Activated naive CD8-positive, alpha-beta T cell treated with anti-CD3 and anti-CD28 coated beads, Interleukin-2, amount 10 ng/mL, durations not matched to agents 7 days and 5 days (primary cell): ENCODE results near the gene MAN1A1. TPM values are rescaled to one million over a fixed set of nuclear protein-coding genes. Genes with fewer than 3 reads are reported as not detected.

Source experiments
- ATAC-seq: fragments of 150-1000 bp; cut with Tn5 transposase; one replicate; pipeline ENCODE4 v1.10.0; 2021; ENCODE audit warnings: low read depth, moderate library complexity
- POLR2A ChIA-PET: fragments of 350-600 bp; sonication (Branson Sonifier 250); formaldehyde crosslinking; loops from one replicate; lab custom pipeline; 2021; ENCODE audit warnings: antibody characterized with exemption; lab: Charles Lee
- DNase-seq: peaks from one replicate; pipeline ENCODE4 v3.0.0; 2021
- H3K27ac Mint-ChIP-seq: one replicate; pipeline ENCODE4 v1.8.0; 2022; ENCODE audit warnings: mild to moderate bottlenecking, mixed read lengths
- H3K27me3 Mint-ChIP-seq: one replicate; pipeline ENCODE4 v1.8.0; 2022; ENCODE audit warnings: mild to moderate bottlenecking, moderate library complexity, mixed read lengths
- H3K36me3 Mint-ChIP-seq: one replicate; pipeline ENCODE4 v1.8.0; 2021; ENCODE audit warnings: mild to moderate bottlenecking, mixed read lengths
- H3K4me1 Mint-ChIP-seq: one replicate; pipeline ENCODE4 v1.8.0; 2021; ENCODE audit warnings: mixed read lengths
- H3K4me3 Mint-ChIP-seq: one replicate; pipeline ENCODE4 v1.8.0; 2022; ENCODE audit warnings: mild to moderate bottlenecking, moderate library complexity, mixed read lengths
- H3K9me3 Mint-ChIP-seq: one replicate; pipeline ENCODE4 v1.8.0; 2021; ENCODE audit warnings: mixed read lengths
- total RNA-seq, 2 experiments: library from RNA; stranded (reverse); gene quantifications; one replicate each; pipeline ENCODE4 v1.2.3, GENCODE V29; 2021

MAN1A1 gene
- total RNA-seq, 2 experiments from 2014 or later: 19.2 to 19.5 TPM

DNA sequence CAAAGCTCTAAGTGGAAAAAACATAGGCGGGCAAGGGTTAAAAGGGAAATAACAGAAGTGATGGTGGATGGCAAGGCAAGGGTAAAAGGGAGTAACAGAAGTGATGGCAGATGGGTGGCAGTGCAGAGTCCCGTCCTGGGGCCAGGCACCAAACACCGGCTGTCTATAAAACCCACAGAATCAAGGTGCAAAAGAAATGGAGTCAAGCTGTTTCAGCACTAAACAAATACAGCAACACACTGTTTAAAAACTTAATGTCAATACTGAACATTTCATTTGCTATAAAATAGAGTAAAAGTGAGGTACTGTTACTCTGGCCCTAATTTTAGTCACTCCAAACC is 87.6 kb downstream of the MAN1A1 start:
- no peaks in the 10 kb centered on the region for H3K27me3 Mint-ChIP-seq
- peak overlapping the region; percentile 14 for H3K27ac Mint-ChIP-seq
- H3K9me3 Mint-ChIP-seq: peaks cover 11% of the 10 kb centered on the region
- no peak for ATAC-seq
- H3K4me3 Mint-ChIP-seq: no peak overlapping the region
- H3K4me1 Mint-ChIP-seq: peaks cover 13% of the 10 kb centered on the region
- POLR2A ChIA-PET: no interaction called here
- DNase-seq: no peak
- H3K36me3 Mint-ChIP-seq: peaks cover 23% of the 10 kb centered on the region

DNA sequence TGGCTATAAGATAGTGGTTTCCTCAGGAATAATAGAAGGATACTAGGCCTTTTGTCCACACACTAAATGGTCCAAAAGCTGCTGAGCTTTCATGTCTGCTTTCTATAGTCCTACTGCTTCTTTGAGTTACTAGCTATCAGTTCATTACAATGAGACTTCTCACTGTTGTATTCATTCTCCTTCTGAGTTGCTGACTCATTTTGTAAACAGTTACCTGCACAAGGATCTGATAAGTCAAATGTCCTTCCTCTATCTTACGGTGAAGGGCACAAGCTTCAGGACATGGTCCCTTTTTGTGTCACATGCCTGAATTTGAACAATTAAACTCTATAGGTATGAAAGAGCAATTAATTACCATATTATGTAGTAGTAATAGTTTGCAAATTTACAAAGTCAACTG is 90.5 kb downstream of the MAN1A1 start:
- DNase-seq: no peak
- Mint-ChIP-seq H3K27me3 (no peaks in the 10 kb centered on the region), H3K27ac (no peak overlapping the region), H3K4me3 (no peak overlapping the region), H3K4me1 (peaks cover 14% of the 10 kb centered on the region), H3K36me3 (peaks cover 22% of the 10 kb centered on the region), H3K9me3 (peaks cover 11% of the 10 kb centered on the region)
- no peak for ATAC-seq
- POLR2A ChIA-PET: no interaction called here

DNA sequence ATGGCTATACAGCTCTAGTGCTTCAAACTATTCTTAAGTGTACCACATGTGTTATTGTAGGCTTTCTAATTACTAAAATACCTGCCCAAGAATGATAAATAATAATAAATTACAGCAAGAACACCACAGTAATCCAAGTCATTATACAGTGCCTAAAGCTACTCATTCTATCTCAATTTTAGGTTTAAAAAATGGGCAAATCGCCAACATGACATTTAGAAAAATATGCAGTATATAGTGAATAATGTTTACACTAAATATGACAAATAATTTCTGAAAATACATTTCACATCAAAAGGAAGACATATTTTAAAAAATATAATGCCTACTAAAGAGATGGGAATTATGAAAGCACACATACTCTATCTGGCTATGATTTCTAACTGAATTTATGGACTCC is 91.8 kb downstream of the MAN1A1 start:
- DNase-seq: no peak
- H3K27me3 Mint-ChIP-seq: no peaks in the 10 kb centered on the region
- H3K4me3 Mint-ChIP-seq: no peak overlapping the region
- peaks cover 21% of the 10 kb centered on the region for H3K36me3 Mint-ChIP-seq
- POLR2A ChIA-PET: no interaction called here
- peaks cover 14% of the 10 kb centered on the region for H3K4me1 Mint-ChIP-seq
- H3K27ac Mint-ChIP-seq: no peak overlapping the region
- H3K9me3 Mint-ChIP-seq: peaks cover 4% of the 10 kb centered on the region
- no peak for ATAC-seq

DNA sequence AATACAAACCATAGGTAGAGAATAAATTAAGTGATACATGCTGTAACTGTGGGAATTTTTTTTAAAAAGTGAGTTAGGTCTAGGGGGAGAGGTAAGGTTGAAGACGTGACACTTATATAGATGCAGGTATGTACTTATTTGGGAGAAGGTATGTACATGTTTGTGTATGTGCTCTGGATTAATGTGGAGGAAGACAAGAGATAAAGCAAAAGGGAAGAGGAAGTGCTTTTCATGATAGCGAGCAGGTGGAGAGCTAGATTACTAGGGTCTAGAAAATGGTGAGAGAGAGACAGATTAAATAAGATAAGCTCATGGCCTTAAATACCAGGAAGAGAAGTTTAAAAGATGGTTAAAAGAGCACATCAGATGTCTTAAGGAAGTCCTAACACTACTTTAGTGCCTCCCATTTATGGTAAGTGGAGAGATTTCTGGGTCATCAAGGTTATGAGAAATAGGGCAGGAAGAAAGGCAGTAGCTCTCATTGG is 92.5 kb downstream of the MAN1A1 start:
- DNase-seq (no peak), ATAC-seq (no peak)
- Mint-ChIP-seq H3K36me3 (peaks cover 22% of the 10 kb centered on the region), H3K27ac (peak overlapping the region; percentile 1), H3K9me3 (peaks cover 2% of the 10 kb centered on the region), H3K4me1 (peaks cover 14% of the 10 kb centered on the region), H3K27me3 (no peaks in the 10 kb centered on the region), H3K4me3 (no peak overlapping the region)
- POLR2A ChIA-PET: no interaction called here

DNA sequence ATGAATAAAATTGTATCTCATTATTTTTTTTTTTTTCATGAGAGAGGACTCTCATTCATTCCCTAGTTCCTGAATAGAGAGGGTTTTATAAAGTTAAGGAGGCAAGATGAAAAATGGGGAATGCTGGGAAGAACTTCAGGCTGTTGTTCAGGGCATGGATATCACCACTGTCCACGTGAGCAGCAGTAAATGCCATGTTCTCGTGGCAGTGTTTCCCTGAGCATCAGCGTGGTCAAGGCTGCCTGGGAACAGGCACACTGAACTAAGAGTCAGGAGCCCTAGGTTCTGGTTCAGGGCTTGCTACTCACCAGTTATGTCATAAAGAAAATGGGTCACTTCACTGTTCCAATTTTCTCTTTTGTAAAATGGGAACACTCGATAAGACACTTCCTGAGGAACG is 93.2 kb downstream of the MAN1A1 start:
- POLR2A ChIA-PET: no interaction called here
- Mint-ChIP-seq H3K9me3 (no peaks in the 10 kb centered on the region), H3K27me3 (no peaks in the 10 kb centered on the region), H3K36me3 (peaks cover 17% of the 10 kb centered on the region), H3K4me3 (no peak overlapping the region), H3K4me1 (peaks cover 10% of the 10 kb centered on the region), H3K27ac (no peak overlapping the region)
- no peak for DNase-seq
- ATAC-seq: no peak

DNA sequence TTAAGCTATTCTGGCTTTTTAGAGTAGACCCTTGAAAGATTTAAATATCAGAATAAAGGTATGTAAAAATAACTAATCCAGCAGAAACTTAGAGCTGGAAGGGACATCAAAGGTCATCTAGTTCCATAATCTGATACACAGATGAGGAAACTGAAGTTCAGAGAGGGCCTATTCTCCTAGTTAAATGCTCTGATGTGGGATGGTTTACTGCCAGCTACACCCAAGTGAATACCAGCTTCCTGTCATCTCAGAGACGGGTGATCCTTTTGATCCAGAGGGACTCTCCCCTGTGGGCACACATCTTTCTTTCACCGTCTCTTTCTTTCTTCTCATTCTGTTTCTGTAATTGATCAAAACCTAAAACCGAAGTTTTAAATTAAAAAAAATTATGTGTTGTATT is 94.1 kb downstream of the MAN1A1 start:
- Mint-ChIP-seq H3K27ac (no peak overlapping the region), H3K4me1 (peaks cover 10% of the 10 kb centered on the region), H3K4me3 (no peak overlapping the region), H3K36me3 (peaks cover 25% of the 10 kb centered on the region), H3K27me3 (no peaks in the 10 kb centered on the region), H3K9me3 (peaks cover 1% of the 10 kb centered on the region)
- POLR2A ChIA-PET: no interaction called here
- peak; percentile 39 for ATAC-seq
- no peak for DNase-seq

DNA sequence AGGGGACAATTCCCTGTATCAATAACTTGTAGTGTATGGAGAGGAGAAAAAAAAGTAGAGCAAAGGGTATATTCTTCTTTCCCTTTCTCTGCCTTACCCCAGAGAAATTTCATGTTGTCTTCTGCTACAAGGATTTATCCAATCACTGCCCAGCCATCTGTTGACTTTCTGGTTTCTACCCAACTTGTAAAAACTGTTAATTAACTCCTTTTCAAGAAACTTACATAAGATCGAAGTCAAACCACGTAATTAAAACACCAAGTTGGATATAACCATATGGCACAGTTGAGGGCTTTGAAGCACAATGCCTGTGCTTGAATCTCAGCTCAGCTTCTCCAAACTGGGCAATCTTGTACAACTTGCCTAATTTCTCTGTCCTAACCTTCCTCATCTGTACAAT is 99.5 kb downstream of the MAN1A1 start:
- Mint-ChIP-seq H3K27ac (no peak overlapping the region), H3K36me3 (peaks cover 37% of the 10 kb centered on the region), H3K4me3 (no peak overlapping the region), H3K4me1 (no peaks in the 10 kb centered on the region), H3K27me3 (no peaks in the 10 kb centered on the region), H3K9me3 (peaks cover 1% of the 10 kb centered on the region)
- ATAC-seq (no peak), DNase-seq (no peak)
- POLR2A ChIA-PET: no interaction called here

DNA sequence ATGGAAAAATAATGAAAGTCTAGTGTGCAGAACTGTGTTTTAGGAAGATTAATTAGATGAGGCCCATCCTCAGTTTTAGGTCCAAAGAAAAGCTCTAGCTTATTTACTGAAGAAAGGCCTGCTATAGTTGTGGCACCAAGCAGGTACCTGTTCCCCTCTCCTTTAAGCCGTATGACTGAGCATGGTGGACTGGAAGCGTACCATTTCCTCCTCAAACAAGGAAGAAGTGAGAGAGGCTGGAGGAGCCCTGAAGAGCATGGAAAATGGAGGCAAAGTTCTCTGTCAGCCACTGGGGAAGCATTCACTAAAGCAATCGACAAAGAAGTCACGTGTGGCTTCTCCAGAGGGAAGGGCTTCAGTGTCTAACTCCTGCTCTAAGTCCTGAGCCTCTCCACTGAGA is 100.2 kb downstream of the MAN1A1 start:
- no peak overlapping the region for H3K4me3 Mint-ChIP-seq
- peaks cover 1% of the 10 kb centered on the region for H3K4me1 Mint-ChIP-seq
- H3K9me3 Mint-ChIP-seq: peaks cover 1% of the 10 kb centered on the region
- no peak overlapping the region for H3K27ac Mint-ChIP-seq
- DNase-seq (no peak), ATAC-seq (no peak)
- POLR2A ChIA-PET: no interaction called here
- H3K36me3 Mint-ChIP-seq: peaks cover 39% of the 10 kb centered on the region
- no peaks in the 10 kb centered on the region for H3K27me3 Mint-ChIP-seq

DNA sequence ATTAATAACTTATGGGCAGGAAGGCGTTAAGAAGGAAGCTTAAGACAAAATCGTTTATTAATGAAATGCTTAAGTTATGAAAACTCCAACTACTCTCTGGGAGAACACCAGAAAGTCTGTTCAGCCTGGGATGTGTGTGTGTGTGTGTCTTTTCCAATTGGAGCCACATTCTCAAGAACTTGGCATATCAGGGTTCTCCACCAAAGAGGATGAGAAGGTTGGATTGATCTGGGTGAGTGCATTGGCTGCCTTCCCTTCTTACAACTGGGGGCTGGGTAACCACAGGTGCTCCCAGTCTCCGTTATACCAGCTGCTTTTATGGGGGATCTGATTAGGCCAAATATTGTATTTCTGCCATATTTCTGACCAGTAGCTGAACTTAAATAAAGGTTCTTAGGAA is 102.1 kb downstream of the MAN1A1 start:
- no peak overlapping the region for H3K4me3 Mint-ChIP-seq
- peaks cover 1% of the 10 kb centered on the region for H3K4me1 Mint-ChIP-seq
- DNase-seq (no peak), ATAC-seq (no peak)
- peaks cover 33% of the 10 kb centered on the region for H3K36me3 Mint-ChIP-seq
- no peak overlapping the region for H3K27ac Mint-ChIP-seq
- POLR2A ChIA-PET: no interaction called here
- no peaks in the 10 kb centered on the region for H3K27me3 Mint-ChIP-seq
- H3K9me3 Mint-ChIP-seq: peaks cover 1% of the 10 kb centered on the region

DNA sequence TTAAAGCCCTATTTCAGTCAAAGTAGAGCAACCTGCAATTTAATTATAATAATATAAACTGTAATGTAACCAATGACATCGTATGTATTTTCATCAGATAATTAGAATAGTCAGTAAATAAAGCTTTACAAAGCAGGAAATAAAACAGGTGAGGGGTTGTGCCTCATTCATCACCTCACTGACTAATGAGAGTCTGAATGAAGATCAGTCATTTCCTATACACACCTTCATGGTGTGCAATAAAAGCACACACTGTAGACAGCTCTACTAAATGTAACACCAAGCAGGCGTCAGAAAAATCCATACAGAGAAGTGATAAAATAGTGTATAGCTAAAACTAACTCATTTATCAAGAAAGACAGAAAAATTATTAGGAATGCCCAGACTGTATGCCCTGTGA is 105.9 kb downstream of the MAN1A1 start:
- DNase-seq: no peak
- H3K4me3 Mint-ChIP-seq: no peak overlapping the region
- POLR2A ChIA-PET: no interaction called here
- H3K27ac Mint-ChIP-seq: no peak overlapping the region
- peaks cover 20% of the 10 kb centered on the region for H3K36me3 Mint-ChIP-seq
- H3K9me3 Mint-ChIP-seq: no peaks in the 10 kb centered on the region
- H3K27me3 Mint-ChIP-seq: no peaks in the 10 kb centered on the region
- peaks cover 1% of the 10 kb centered on the region for H3K4me1 Mint-ChIP-seq
- ATAC-seq: no peak

DNA sequence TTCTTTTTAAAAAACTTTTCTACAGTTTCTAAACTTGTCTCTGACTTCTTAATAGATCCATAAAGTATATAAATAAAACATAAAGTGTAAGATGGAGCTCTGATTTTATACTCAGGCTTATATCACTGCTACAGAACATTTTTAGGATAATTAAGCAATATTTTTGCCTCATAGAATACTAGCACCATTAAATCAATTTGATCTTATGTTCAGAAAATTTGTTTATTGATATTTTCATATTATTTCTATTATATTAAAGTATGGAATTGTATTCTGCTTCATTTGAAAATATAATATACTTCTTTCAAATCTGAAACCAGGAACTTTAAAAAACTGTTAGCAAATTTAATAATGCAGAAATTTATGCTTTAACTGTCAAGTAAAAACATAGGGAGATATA is 106.5 kb downstream of the MAN1A1 start:
- H3K4me3 Mint-ChIP-seq: no peak overlapping the region
- ATAC-seq: no peak
- no peak overlapping the region for H3K27ac Mint-ChIP-seq
- no peaks in the 10 kb centered on the region for H3K9me3 Mint-ChIP-seq
- DNase-seq: no peak
- no peaks in the 10 kb centered on the region for H3K27me3 Mint-ChIP-seq
- POLR2A ChIA-PET: no interaction called here
- H3K36me3 Mint-ChIP-seq: peaks cover 21% of the 10 kb centered on the region
- H3K4me1 Mint-ChIP-seq: peaks cover 1% of the 10 kb centered on the region

DNA sequence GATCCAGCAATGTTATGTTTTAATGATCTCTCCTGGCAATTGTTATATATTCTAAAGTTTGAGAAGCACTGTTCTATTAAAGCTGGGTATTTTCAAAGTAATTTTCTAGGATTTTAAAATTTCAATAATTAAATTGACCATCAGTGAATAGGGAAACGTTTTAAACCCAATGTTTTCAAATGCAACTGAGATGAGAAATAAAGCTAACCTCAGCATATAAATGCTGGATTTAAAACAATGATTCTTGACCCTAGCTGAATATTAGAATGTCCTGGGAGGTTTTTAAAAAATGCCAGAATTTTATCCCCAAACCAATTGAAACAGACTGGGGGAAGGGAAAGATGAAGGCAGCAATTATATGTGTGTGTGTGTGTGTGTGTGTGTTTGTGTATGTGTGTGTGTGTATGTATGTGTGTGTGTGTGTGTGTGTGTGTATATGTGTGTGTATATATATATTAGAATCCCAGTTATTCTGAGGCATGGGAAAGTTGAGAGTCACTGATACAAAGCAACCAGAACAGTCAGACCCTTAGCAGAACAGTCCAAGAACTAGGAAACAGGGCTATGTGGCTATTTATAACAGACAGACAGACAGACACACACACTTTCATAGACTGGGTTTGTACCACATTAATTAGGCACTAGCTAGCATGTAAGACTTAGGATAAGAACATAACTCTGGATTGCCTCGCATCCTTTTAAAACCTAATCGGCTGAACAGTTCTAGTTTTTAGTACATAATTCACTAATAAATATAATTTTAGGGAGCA is 107.8 kb downstream of the MAN1A1 start:
- no peak for ATAC-seq

DNA sequence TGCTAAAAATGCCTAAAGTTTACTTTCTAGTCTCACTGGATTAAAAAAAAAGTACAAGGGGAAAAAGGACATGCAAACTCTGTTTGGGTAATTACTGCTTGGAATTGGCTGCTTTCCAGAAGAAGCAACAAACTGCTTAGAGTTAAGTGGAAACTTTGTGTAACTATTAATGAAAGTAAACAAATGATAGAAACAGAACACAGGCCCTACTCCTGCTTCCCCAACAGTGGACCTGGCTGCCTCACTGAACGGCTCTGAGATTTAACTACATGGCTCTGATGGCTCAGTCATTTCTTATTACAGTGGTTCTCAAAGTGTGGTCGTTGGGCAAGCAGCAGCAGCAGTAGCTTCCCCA is 108.5 kb downstream of the MAN1A1 start:
- H3K27ac Mint-ChIP-seq: no peak overlapping the region
- no peaks in the 10 kb centered on the region for H3K27me3 Mint-ChIP-seq
- ATAC-seq (no peak), DNase-seq (no peak)
- peaks cover 18% of the 10 kb centered on the region for H3K36me3 Mint-ChIP-seq
- H3K9me3 Mint-ChIP-seq: no peaks in the 10 kb centered on the region
- H3K4me1 Mint-ChIP-seq: peaks cover 1% of the 10 kb centered on the region
- POLR2A ChIA-PET: no interaction called here
- H3K4me3 Mint-ChIP-seq: no peak overlapping the region

More for the DNA sequence above, 107.8 kb downstream of the MAN1A1 start:
- no peak for DNase-seq
- Mint-ChIP-seq H3K4me3 (no peak overlapping the region), H3K4me1 (peaks cover 1% of the 10 kb centered on the region), H3K27ac (no peak overlapping the region), H3K27me3 (no peaks in the 10 kb centered on the region), H3K36me3 (peaks cover 20% of the 10 kb centered on the region), H3K9me3 (no peaks in the 10 kb centered on the region)
- POLR2A ChIA-PET: no interaction called here

DNA sequence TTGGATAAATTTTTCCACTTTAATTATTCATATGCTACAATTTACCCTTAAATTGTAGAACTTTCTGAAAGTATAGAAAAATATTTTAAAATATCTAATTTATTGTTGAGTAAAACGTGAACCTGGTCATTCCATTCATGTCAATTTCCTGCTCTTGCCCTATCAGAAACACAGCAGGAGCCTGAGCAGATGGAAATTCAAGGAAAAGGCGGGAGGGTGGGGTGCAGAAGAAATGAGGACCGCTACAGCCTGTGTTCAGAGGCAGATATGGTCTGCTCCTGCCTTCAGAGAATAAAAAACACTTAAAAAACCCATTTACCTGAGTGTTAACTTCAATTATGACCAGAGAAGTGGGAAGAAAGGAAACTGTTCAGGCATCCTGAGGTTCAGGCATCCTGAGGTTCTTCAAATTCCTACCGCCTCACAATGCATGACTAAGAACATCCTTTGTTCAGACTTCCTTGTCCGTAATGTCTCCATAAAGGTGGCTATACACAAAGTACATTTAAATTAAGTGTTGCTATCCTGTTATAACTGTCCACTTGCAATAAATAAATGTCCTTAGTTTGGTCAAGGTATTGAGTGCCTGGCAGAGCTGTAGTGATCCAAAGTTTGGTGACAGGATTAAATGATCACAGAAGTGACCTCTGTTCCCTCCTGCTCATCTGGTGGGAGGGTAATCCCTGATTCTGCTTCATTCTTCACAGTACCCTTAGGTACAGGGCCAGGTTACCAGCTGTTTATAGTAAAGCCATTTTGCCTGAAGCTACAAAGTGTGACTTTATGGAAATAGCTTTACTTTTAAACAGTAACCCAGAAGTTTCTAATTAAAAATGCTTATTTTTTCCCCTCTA is 109.1 kb downstream of the MAN1A1 start:
- Mint-ChIP-seq H3K4me1 (peaks cover 1% of the 10 kb centered on the region), H3K9me3 (no peaks in the 10 kb centered on the region), H3K4me3 (no peak overlapping the region), H3K27ac (no peak overlapping the region), H3K36me3 (peaks cover 19% of the 10 kb centered on the region), H3K27me3 (no peaks in the 10 kb centered on the region)
- POLR2A ChIA-PET: no interaction called here
- no peak for ATAC-seq
- DNase-seq: no peak
